ENCODE results near the gene MFSD6.

DNA sequence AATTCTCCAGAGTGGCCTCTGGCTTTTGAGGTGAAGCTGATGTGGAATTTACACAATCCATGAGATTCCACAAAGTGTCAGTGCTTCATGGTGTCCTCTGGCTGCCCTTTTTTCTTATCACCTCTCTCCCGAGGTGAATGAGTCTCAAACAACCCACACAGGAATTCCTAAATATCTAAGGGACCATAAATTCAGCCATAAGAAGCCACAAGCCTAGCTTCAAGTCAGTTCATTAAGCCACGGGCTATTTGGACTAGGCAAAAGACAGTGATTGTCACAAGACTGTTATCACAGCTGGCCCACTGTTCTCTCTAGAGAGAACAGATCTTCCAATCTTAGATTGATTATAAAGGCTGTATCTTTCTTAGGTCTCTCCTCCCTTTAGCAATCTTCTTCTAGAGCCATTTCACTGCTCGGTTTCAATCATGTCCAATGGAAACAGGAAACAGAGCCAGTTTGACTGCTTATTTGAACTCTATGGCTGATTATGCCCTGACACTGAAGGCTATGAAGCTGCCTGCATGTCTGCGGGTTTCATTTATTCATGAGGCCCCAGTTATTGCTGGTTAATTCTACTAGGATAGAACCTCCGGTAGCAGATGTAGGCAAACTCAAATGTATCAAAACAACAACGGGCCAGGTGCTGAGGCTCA lies 122.2 kb downstream of the MFSD6 start:
- TF ChIP-seq, protein P1, sequence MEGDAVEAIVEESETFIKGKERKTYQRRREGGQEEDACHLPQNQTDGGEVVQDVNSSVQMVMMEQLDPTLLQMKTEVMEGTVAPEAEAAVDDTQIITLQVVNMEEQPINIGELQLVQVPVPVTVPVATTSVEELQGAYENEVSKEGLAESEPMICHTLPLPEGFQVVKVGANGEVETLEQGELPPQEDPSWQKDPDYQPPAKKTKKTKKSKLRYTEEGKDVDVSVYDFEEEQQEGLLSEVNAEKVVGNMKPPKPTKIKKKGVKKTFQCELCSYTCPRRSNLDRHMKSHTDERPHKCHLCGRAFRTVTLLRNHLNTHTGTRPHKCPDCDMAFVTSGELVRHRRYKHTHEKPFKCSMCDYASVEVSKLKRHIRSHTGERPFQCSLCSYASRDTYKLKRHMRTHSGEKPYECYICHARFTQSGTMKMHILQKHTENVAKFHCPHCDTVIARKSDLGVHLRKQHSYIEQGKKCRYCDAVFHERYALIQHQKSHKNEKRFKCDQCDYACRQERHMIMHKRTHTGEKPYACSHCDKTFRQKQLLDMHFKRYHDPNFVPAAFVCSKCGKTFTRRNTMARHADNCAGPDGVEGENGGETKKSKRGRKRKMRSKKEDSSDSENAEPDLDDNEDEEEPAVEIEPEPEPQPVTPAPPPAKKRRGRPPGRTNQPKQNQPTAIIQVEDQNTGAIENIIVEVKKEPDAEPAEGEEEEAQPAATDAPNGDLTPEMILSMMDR (conservative IDR thresholded peaks at IDR 0.05 in 1 of 2, IDR thresholded peaks at IDR 0.05 in 1 of 2; ENCODE audit: low read depth in 1 of 2, low read length in 2 of 2): no peak
- no peak for TF ChIP-seq EZH2 (IDR thresholded peaks at IDR 0.05; ENCODE audit: low read length, missing control alignments)
